ENCODE measurements around the gene AKR1B1. TPM values are rescaled to one million over a fixed set of nuclear protein-coding genes. Genes with fewer than 3 reads are reported as not detected.

Gene AKR1B1
- total RNA-seq, 1 donor from 2014 or later, result 52.8 TPM

- no peaks in the 10 kb centered on the region for H3K9me3 Mint-ChIP-seq (ENCODE audit: unreplicated experiment)
- no peak for DNase-seq (ENCODE audit: low spot score)
- no peak overlapping the region for H3K4me3 Mint-ChIP-seq (ENCODE audit: unreplicated experiment)
- TF ChIP-seq, protein P1, sequence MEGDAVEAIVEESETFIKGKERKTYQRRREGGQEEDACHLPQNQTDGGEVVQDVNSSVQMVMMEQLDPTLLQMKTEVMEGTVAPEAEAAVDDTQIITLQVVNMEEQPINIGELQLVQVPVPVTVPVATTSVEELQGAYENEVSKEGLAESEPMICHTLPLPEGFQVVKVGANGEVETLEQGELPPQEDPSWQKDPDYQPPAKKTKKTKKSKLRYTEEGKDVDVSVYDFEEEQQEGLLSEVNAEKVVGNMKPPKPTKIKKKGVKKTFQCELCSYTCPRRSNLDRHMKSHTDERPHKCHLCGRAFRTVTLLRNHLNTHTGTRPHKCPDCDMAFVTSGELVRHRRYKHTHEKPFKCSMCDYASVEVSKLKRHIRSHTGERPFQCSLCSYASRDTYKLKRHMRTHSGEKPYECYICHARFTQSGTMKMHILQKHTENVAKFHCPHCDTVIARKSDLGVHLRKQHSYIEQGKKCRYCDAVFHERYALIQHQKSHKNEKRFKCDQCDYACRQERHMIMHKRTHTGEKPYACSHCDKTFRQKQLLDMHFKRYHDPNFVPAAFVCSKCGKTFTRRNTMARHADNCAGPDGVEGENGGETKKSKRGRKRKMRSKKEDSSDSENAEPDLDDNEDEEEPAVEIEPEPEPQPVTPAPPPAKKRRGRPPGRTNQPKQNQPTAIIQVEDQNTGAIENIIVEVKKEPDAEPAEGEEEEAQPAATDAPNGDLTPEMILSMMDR (IDR thresholded peaks at IDR 0.05; ENCODE audit: unreplicated experiment), result no peak
- H3K4me1 Mint-ChIP-seq (ENCODE audit: unreplicated experiment), result peaks cover 8% of the 10 kb centered on the region
- H3K27me3 Mint-ChIP-seq (ENCODE audit: unreplicated experiment), result no peaks in the 10 kb centered on the region
- H3K27ac Mint-ChIP-seq (ENCODE audit: unreplicated experiment), result no peak overlapping the region
- no peaks in the 10 kb centered on the region for H3K36me3 Mint-ChIP-seq (ENCODE audit: low read depth, unreplicated experiment)
Measured at GRCh38 chr7:134428942-134429341, 30.0 kb downstream of the AKR1B1 start.

DNA sequence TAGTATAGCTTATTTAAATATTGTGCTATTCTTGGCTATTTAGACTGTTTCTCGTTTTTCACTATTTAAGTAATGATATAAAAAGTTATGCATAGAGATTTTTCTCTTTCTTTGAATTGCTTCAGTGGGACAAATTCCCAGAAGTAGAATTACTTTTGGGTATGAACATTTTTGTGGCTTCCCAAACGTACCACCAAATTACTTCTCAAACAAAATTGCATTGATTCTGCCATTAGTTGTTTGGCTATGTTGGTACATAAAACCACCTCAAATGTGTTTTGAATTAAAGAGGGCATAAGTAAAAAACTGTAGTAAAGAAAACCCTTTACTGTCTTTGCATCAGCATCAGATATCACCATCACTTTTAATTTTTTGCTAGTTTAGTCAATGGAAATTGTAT, 31.0 kb downstream of the AKR1B1 start:
- no peaks in the 10 kb centered on the region for H3K36me3 Mint-ChIP-seq (ENCODE audit: low read depth, unreplicated experiment)
- H3K9me3 Mint-ChIP-seq (ENCODE audit: unreplicated experiment), result no peaks in the 10 kb centered on the region
- H3K27ac Mint-ChIP-seq (ENCODE audit: unreplicated experiment), result no peak overlapping the region
- H3K4me1 Mint-ChIP-seq (ENCODE audit: unreplicated experiment), result peaks cover 8% of the 10 kb centered on the region
- no peaks in the 10 kb centered on the region for H3K27me3 Mint-ChIP-seq (ENCODE audit: unreplicated experiment)
- H3K4me3 Mint-ChIP-seq (ENCODE audit: unreplicated experiment), result no peak overlapping the region
- TF ChIP-seq, protein P1 (IDR thresholded peaks at IDR 0.05; ENCODE audit: unreplicated experiment), result no peak
- DNase-seq (ENCODE audit: low spot score), result no peak

DNA sequence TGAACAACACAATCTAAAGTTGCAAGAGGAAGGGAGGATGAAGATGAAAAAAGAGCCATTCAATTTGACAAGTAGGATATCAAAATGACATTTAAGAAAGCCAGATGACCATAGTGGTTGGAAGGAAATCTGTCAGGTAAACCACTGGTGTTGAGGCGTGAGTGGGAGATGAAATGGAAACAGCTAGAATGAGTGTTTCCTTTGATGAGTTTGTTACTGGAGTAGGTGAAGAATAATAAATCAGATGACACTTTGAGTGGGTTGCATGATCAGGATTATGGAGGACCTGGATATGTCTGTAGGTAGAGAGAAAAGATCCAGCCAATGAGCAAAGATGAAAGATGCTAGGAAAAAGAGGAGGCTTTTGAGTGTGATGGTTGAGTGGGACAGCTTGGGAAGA, 33.1 kb downstream of the AKR1B1 start:
- H3K4me3 Mint-ChIP-seq (ENCODE audit: unreplicated experiment), result no peak overlapping the region
- peaks cover 2% of the 10 kb centered on the region for H3K4me1 Mint-ChIP-seq (ENCODE audit: unreplicated experiment)
- H3K36me3 Mint-ChIP-seq (ENCODE audit: low read depth, unreplicated experiment), result no peaks in the 10 kb centered on the region
- no peaks in the 10 kb centered on the region for H3K9me3 Mint-ChIP-seq (ENCODE audit: unreplicated experiment)
- TF ChIP-seq, protein P1 (IDR thresholded peaks at IDR 0.05; ENCODE audit: unreplicated experiment), result no peak
- no peaks in the 10 kb centered on the region for H3K27me3 Mint-ChIP-seq (ENCODE audit: unreplicated experiment)
- no peak for DNase-seq (ENCODE audit: low spot score)
- no peak overlapping the region for H3K27ac Mint-ChIP-seq (ENCODE audit: unreplicated experiment)

DNA sequence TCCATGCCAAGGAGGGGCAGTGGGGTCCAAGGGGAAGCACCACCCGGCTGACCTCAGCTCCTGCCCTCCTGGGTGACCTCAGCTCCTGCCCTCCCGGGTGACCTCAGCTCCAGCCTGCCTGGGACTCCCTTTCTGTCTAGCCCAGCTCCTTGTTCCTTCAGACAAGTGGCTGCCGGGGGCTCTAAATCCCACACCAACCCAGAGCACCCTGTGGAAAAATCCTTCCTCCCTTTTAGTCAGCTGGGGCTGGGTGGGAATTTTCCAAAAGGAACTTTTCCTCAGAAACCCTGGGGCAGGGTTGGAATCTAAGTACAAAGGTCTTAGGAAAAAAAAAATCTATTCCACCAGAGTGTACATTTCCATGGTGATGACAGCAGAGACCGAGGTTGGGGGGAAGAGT, 36.3 kb downstream of the AKR1B1 start:
- Mint-ChIP-seq H3K4me3 (ENCODE audit: unreplicated experiment) (no peak overlapping the region), H3K27ac (ENCODE audit: unreplicated experiment) (no peak overlapping the region), H3K36me3 (ENCODE audit: low read depth, unreplicated experiment) (no peaks in the 10 kb centered on the region), H3K27me3 (ENCODE audit: unreplicated experiment) (no peaks in the 10 kb centered on the region), H3K9me3 (ENCODE audit: unreplicated experiment) (no peaks in the 10 kb centered on the region), H3K4me1 (ENCODE audit: unreplicated experiment) (peaks cover 5% of the 10 kb centered on the region)
- TF ChIP-seq, protein P1 (IDR thresholded peaks at IDR 0.05; ENCODE audit: unreplicated experiment), result no peak
- no peak for DNase-seq (ENCODE audit: low spot score)

DNA sequence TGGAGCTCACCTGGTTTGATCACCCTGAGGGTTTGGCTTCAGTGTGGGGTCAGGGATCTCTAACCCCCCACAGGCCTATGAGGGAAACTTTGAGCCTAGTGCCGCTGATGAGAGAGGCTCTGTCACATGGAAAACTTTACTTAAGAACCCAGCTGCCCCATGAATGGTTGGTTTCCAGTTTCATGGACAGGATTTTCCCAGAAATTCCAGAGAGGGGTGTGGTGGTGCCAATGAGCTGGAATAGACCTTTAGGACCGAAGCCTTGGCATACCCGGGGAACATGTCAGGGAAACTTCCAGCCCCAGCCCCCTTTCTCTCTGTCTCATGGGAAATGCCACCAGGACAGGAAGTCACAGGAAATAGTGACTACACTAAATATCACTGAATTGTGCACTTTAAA, 36.9 kb downstream of the AKR1B1 start:
- Mint-ChIP-seq H3K27ac (ENCODE audit: unreplicated experiment) (no peak overlapping the region), H3K27me3 (ENCODE audit: unreplicated experiment) (no peaks in the 10 kb centered on the region), H3K4me3 (ENCODE audit: unreplicated experiment) (no peak overlapping the region), H3K4me1 (ENCODE audit: unreplicated experiment) (peaks cover 5% of the 10 kb centered on the region), H3K9me3 (ENCODE audit: unreplicated experiment) (no peaks in the 10 kb centered on the region), H3K36me3 (ENCODE audit: low read depth, unreplicated experiment) (no peaks in the 10 kb centered on the region)
- DNase-seq (ENCODE audit: low spot score), result no peak
- TF ChIP-seq, protein P1 (IDR thresholded peaks at IDR 0.05; ENCODE audit: unreplicated experiment), result no peak
